Measurements from ENCODE around the gene SFTPA2. TPM values are rescaled to one million over a fixed set of nuclear protein-coding genes. Genes with fewer than 3 reads are reported as not detected.
A peak's percentile ranks its signal among the peaks of the same experiment; 100 is the strongest.

The SFTPA2 gene
- total RNA-seq (0.13 TPM), polyA plus RNA-seq (ENCODE audit: insufficient read depth, low read depth, low replicate concordance) (not detected)
- long read RNA-seq, donor 1: 0 reads
- long read RNA-seq, donor 2: 0 reads
- long read RNA-seq, donor 3: 0 reads
- long read RNA-seq, donor 4: 0 reads
- long read RNA-seq, donor 5: 0 reads
- long read RNA-seq, donor 6: 0 reads
- long read RNA-seq, donor 7: 0 reads
- long read RNA-seq, donor 8: 0 reads
- long read RNA-seq, donor 9: 0 reads
- long read RNA-seq, donor 10: 0 reads

GRCh38 chr10:79560160-79560709 is at the start of gene SFTPA2:
Gene SFTPA2, minus strand, starts transcription at chr10:79560407. Its CDS starts 924 bp downstream, at chr10:79559483.
- H3K27me3 ChIP-seq (ENCODE audit: control insufficient read depth, insufficient read depth, low read length): no peaks in the 10 kb centered on the region
- no peak within 1 kb of the TSS for H3K9ac ChIP-seq (ENCODE audit: low read length in 3 of 3)
- intact Hi-C loops (cut with DNase I): no loop called here
- no peak within 1 kb of the TSS for H3K4me3 ChIP-seq (ENCODE audit: low read length in 3 of 3)
- TF ChIP-seq, protein P1, sequence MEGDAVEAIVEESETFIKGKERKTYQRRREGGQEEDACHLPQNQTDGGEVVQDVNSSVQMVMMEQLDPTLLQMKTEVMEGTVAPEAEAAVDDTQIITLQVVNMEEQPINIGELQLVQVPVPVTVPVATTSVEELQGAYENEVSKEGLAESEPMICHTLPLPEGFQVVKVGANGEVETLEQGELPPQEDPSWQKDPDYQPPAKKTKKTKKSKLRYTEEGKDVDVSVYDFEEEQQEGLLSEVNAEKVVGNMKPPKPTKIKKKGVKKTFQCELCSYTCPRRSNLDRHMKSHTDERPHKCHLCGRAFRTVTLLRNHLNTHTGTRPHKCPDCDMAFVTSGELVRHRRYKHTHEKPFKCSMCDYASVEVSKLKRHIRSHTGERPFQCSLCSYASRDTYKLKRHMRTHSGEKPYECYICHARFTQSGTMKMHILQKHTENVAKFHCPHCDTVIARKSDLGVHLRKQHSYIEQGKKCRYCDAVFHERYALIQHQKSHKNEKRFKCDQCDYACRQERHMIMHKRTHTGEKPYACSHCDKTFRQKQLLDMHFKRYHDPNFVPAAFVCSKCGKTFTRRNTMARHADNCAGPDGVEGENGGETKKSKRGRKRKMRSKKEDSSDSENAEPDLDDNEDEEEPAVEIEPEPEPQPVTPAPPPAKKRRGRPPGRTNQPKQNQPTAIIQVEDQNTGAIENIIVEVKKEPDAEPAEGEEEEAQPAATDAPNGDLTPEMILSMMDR (IDR thresholded peaks at IDR 0.05; ENCODE audit: borderline replicate concordance, extremely low read depth, insufficient read depth): no peak
- H3K4me1 ChIP-seq (ENCODE audit: control insufficient read depth in 2 of 3, insufficient read depth in 2 of 3, low read depth in 1 of 3, low read length in 3 of 3): peaks cover 0 to 2% (median 0%) of the 10 kb centered on the region in 3 donors
- H3K36me3 ChIP-seq (ENCODE audit: control insufficient read depth in 2 of 3, insufficient read depth in 3 of 3, low read length in 3 of 3): no peaks in the 10 kb centered on the region
- no peaks in the 10 kb centered on the region for H3K9me3 ChIP-seq (ENCODE audit: control insufficient read depth in 2 of 3, insufficient read depth in 1 of 3, low read length in 3 of 3)
- FAIRE-seq (no peak), DNase-seq (no peak)
- H3K27ac ChIP-seq (ENCODE audit: low read depth in 2 of 2, low read length in 2 of 2): no peak within 1 kb of the TSS

DNA sequence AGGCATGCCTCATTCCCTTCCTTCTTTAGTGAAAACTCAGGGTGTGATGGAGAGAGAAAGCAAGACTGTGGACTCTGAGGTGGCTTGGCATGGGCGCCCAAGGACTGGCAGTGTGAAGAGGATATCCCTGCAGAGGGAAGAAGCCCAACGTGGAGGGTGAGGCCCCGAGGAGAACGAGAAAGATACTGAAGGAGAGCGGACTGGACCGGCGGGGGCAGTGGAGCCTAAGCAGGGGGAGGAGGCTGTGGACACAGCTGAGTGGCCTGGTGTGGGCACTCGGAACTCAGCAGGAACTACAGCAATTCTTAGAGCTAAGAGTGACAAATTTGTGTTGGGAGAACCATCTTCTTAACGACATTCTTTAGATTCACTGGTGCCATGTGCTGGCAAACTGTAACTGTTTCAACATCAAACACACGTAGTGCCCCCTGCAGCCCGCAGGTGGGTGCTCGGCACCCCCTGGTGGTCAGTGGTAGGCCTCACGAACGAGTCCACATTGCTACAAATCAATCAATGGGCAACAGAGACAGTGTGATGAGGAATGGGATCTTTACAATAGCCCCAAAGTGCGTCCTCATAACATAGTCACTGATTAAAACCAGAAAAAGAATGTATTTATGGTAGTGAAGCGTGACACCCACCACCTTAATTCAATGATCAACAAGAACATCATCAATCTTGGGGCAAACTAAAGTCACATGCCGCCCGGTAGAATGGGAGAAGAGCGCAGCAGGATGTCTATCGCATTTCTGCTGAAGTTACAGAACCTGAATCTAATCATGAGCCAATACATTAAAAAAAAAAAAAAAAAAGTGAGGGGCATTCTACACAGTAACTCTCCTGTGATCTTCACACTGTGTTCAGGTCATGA is 48.5 kb upstream of the SFTPA2 start:
- intact Hi-C loops (cut with DNase I): no loop called here
- no peaks in the 10 kb centered on the region for H3K36me3 ChIP-seq (ENCODE audit: control insufficient read depth in 2 of 3, insufficient read depth in 3 of 3, low read length in 3 of 3)
- H3K4me1 ChIP-seq (ENCODE audit: control insufficient read depth in 2 of 3, insufficient read depth in 2 of 3, low read depth in 1 of 3, low read length in 3 of 3): no peaks in the 10 kb centered on the region
- H3K27me3 ChIP-seq (ENCODE audit: control insufficient read depth, insufficient read depth, low read length): no peaks in the 10 kb centered on the region
- DNase-seq (peak in 2 of 5 donors; percentile 2 to 26), FAIRE-seq (no peak)
- TF ChIP-seq, protein P1 (IDR thresholded peaks at IDR 0.05; ENCODE audit: borderline replicate concordance, extremely low read depth, insufficient read depth): peak; percentile 48
- H3K9me3 ChIP-seq (ENCODE audit: control insufficient read depth in 2 of 3, insufficient read depth in 1 of 3, low read length in 3 of 3): no peaks in the 10 kb centered on the region
- H3K27ac ChIP-seq (ENCODE audit: low read depth in 2 of 2, low read length in 2 of 2): no peak overlapping the region
- H3K9ac ChIP-seq (ENCODE audit: low read length in 3 of 3): no peak overlapping the region
- no peak overlapping the region for H3K4me3 ChIP-seq (ENCODE audit: low read length in 3 of 3)

- Histone ChIP-seq H3K4me1 (ENCODE audit: control insufficient read depth in 2 of 3, insufficient read depth in 2 of 3, low read depth in 1 of 3, low read length in 3 of 3) (no peaks in the 10 kb centered on the region), H3K9ac (ENCODE audit: low read length in 3 of 3) (no peak overlapping the region), H3K27ac (ENCODE audit: low read depth in 2 of 2, low read length in 2 of 2) (no peak overlapping the region), H3K9me3 (ENCODE audit: control insufficient read depth in 2 of 3, insufficient read depth in 1 of 3, low read length in 3 of 3) (peaks cover 0 to 5% (median 0%) of the 10 kb centered on the region in 3 donors), H3K4me3 (ENCODE audit: low read length in 3 of 3) (no peak overlapping the region), H3K36me3 (ENCODE audit: control insufficient read depth in 2 of 3, insufficient read depth in 3 of 3, low read length in 3 of 3) (no peaks in the 10 kb centered on the region), H3K27me3 (ENCODE audit: control insufficient read depth, insufficient read depth, low read length) (no peaks in the 10 kb centered on the region)
- no peak for FAIRE-seq
- no peak for DNase-seq
- TF ChIP-seq, protein P1 (IDR thresholded peaks at IDR 0.05; ENCODE audit: borderline replicate concordance, extremely low read depth, insufficient read depth): no peak
- intact Hi-C loops (cut with DNase I): no loop called here
These were observed 45.1 kb upstream of the SFTPA2 start for GRCh38 chr10:79605308-79605707.

All from kidney (tissue), 22 donors.